Measurements from ENCODE around the gene RMDN3.

The RMDN3 gene

GRCh38 chr15:40706121-40706520 is 48.9 kb downstream of the RMDN3 start:
- no peaks in the 10 kb centered on the region for H3K9me3 Mint-ChIP-seq
- peaks cover 25% of the 10 kb centered on the region for H3K36me3 Mint-ChIP-seq (ENCODE audit: low read depth)
- TF ChIP-seq, protein P1, sequence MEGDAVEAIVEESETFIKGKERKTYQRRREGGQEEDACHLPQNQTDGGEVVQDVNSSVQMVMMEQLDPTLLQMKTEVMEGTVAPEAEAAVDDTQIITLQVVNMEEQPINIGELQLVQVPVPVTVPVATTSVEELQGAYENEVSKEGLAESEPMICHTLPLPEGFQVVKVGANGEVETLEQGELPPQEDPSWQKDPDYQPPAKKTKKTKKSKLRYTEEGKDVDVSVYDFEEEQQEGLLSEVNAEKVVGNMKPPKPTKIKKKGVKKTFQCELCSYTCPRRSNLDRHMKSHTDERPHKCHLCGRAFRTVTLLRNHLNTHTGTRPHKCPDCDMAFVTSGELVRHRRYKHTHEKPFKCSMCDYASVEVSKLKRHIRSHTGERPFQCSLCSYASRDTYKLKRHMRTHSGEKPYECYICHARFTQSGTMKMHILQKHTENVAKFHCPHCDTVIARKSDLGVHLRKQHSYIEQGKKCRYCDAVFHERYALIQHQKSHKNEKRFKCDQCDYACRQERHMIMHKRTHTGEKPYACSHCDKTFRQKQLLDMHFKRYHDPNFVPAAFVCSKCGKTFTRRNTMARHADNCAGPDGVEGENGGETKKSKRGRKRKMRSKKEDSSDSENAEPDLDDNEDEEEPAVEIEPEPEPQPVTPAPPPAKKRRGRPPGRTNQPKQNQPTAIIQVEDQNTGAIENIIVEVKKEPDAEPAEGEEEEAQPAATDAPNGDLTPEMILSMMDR (IDR thresholded peaks at IDR 0.05; ENCODE audit: unreplicated experiment in 3 of 3) = no peak

GRCh38 chr15:40702077-40702476 is 53.0 kb downstream of the RMDN3 start:
- peaks cover 14% of the 10 kb centered on the region for H3K36me3 Mint-ChIP-seq (ENCODE audit: low read depth)
- no peak overlapping the region for H3K27ac Mint-ChIP-seq

More at GRCh38 chr15:40706121-40706520, 48.9 kb downstream of the RMDN3 start:
- Mint-ChIP-seq H3K27ac (no peak overlapping the region), H3K27me3 (ENCODE audit: low read depth) (no peaks in the 10 kb centered on the region), H3K4me1 (no peaks in the 10 kb centered on the region), H3K4me3 (no peak overlapping the region)

DNA sequence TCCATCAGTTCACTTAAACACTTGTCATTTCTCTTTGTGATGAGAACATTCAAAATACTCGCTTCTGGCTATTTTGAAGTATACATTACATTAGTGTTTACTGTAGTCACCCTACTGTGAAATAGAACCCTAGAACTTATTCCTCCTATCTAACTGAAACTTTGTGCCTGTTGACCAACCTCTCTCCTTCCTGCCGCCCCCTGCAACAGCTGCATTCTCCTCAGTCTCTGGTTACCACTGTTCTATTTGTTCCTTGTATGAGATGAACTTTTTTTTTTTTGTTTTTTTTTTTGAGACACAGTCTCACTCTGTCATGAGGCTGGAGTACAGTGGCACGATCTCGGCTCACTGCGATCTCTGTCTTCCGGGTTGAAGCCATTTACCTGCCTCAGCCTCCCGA is 57.1 kb downstream of the RMDN3 start:
- Mint-ChIP-seq H3K27ac (peak overlapping the region in 2 of 3 experiments; percentile 26 to 83), H3K36me3 (ENCODE audit: low read depth) (peaks cover 13% of the 10 kb centered on the region), H3K4me3 (peak overlapping the region; percentile 37 to 69 (median 67)), H3K4me1 (peaks cover 30% of the 10 kb centered on the region), H3K9me3 (no peaks in the 10 kb centered on the region), H3K27me3 (ENCODE audit: low read depth) (peaks cover 4% of the 10 kb centered on the region)
- TF ChIP-seq, protein P1 (IDR thresholded peaks at IDR 0.05; ENCODE audit: unreplicated experiment in 3 of 3) = no peak

More at GRCh38 chr15:40702077-40702476, 53.0 kb downstream of the RMDN3 start:
- no peaks in the 10 kb centered on the region for H3K9me3 Mint-ChIP-seq
- H3K4me3 Mint-ChIP-seq = no peak overlapping the region
- H3K4me1 Mint-ChIP-seq = peaks cover 9% of the 10 kb centered on the region
- H3K27me3 Mint-ChIP-seq (ENCODE audit: low read depth) = no peaks in the 10 kb centered on the region
- TF ChIP-seq, protein P1 (IDR thresholded peaks at IDR 0.05; ENCODE audit: unreplicated experiment in 3 of 3) = no peak

- peaks cover 30% of the 10 kb centered on the region for H3K4me1 Mint-ChIP-seq
These were observed 58.8 kb downstream of the RMDN3 start for GRCh38 chr15:40696228-40696627.

GRCh38 chr15:40695469-40695890 is 59.6 kb downstream of the RMDN3 start:
- TF ChIP-seq, protein P1 (IDR thresholded peaks at IDR 0.05; ENCODE audit: unreplicated experiment in 3 of 3) = no peak
- H3K4me1 Mint-ChIP-seq = peaks cover 30% of the 10 kb centered on the region
- peaks cover 4% of the 10 kb centered on the region for H3K27me3 Mint-ChIP-seq (ENCODE audit: low read depth)
- H3K36me3 Mint-ChIP-seq (ENCODE audit: low read depth) = peaks cover 17% of the 10 kb centered on the region
- H3K9me3 Mint-ChIP-seq = no peaks in the 10 kb centered on the region
- H3K4me3 Mint-ChIP-seq = peak overlapping the region; percentile 97 to 99 (median 99)
- H3K27ac Mint-ChIP-seq = peak overlapping the region; percentile 70 to 98 (median 97)

More at GRCh38 chr15:40696228-40696627, 58.8 kb downstream of the RMDN3 start:
- H3K27ac Mint-ChIP-seq = no peak overlapping the region
- TF ChIP-seq, protein P1 (IDR thresholded peaks at IDR 0.05; ENCODE audit: unreplicated experiment in 3 of 3) = no peak
- H3K4me3 Mint-ChIP-seq = peak overlapping the region; percentile 97 to 99 (median 99)
- peaks cover 21% of the 10 kb centered on the region for H3K36me3 Mint-ChIP-seq (ENCODE audit: low read depth)
- H3K27me3 Mint-ChIP-seq (ENCODE audit: low read depth) = peaks cover 4% of the 10 kb centered on the region
- no peaks in the 10 kb centered on the region for H3K9me3 Mint-ChIP-seq
